Renal pelvis (tissue), 4 donors: Measurements from ENCODE around the gene TOP1. TPM values are rescaled to one million over a fixed set of nuclear protein-coding genes. Genes with fewer than 3 reads are reported as not detected.
A peak's percentile ranks its signal among the peaks of the same experiment; 100 is the strongest.
"Not testable (repeated sequence)": the region's sequence is repeated elsewhere in the genome, so short reads cannot be mapped to it uniquely, and the experiment has no call there.

ENCODE experiments used
- DNase-seq: peaks from one replicate; pipeline ENCODE4 v3.0.0-alpha.2; 2013
- polyA plus RNA-seq, 3 donors: library from polyadenylated mRNA; unstranded; fragments of 120-200 nt; gene quantifications; one replicate each; pipeline ENCODE4 v1.2.1, GENCODE V29; 2013; ENCODE audit not compliant: insufficient read length in 3 of 3

The TOP1 gene
- polyA plus RNA-seq, 3 donors: 97.7 to 115 (median 111) TPM

GRCh38 chr20:41086402-41087324 lies 58.0 kb downstream of the TOP1 start:
- DNase-seq: no peak

GRCh38 chr20:41087325-41087685 lies 58.7 kb downstream of the TOP1 start:
- no peak for DNase-seq

- no peak for DNase-seq
Measured at GRCh38 chr20:41087777-41088176, 59.2 kb downstream of the TOP1 start.

DNA sequence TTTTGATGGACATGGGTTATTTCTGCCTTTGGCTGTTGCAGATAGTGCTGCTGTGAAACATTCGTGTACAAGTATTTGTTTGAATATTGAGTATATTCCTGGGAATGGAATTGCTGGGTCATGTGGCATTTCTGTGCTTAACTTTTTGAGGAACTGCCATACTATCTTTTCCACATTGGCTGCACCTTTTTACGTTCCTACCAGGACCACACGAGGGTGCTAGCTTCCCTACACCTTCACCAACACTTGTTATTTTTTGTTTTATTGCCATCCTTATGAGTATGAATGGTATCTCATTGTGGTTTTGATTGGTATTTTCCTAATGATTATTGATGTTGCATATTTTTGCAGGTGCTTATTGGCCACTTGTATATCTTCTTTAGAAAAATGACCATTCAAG lies 60.9 kb downstream of the TOP1 start:
- no peak for DNase-seq

- no peak for DNase-seq
Measured at GRCh38 chr20:41091927-41092326, 63.3 kb downstream of the TOP1 start.

DNA sequence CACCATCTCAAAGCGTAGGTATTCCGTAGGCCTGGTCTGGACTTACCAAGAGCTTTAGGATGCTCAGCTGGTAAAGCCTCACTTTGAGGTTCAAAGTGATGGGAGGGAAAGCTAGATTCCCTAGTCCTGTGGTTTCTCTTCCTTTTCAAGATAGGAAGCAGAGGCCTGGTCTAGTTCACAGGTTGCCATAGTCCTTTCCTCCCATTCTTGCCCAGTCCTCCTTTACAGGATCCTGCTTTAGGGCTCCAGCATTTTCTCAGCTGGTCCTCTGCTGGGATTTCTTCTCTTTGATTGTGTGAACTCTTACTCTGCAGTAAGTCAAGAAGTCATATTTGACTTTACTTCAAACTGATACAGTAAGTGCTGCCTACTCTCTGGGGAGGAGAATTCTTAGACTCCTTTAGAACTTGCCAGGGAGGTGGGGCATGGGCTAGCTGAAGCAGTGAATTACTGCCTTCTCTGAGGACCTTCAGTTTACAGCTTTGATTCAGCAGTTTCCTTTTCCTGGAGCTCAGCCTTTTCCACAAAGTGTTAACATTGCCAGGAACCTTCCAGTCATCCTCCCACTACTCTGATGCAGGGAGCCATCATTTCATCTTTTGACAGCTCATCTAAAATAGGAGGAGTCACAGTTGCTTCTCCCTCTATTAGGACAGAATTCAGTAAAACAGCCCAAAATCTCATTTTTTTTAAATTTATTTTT lies 65.9 kb downstream of the TOP1 start:
- no peak for DNase-seq

GRCh38 chr20:41095110-41095969 lies 66.7 kb downstream of the TOP1 start:
- DNase-seq: peak; percentile 58

DNA sequence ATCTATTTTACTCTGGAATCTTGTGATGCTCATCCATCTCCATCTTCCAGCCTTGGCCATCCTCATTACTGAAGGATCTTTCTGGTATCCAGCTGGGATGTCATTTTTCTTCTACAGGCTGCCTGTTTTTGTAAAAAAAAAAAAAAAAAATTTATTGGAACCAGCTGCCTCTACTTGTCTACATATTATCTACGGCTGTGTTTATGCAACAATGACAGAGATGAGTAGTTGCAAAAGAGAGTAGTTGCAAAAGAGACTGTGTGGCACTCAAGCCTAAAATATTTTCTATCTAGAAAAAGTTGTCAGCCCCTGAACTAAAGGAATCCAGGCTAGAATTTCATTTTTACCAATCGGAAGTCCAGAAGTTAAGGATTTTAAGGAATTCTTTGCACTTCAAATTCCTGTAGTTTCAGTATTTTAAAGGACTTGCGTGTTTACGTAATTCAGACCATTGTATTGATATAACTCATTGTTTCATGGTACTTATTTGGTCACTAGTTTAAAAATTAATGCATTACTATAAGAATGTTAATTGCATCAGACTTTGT lies 70.2 kb downstream of the TOP1 start:
- DNase-seq: no peak

DNA sequence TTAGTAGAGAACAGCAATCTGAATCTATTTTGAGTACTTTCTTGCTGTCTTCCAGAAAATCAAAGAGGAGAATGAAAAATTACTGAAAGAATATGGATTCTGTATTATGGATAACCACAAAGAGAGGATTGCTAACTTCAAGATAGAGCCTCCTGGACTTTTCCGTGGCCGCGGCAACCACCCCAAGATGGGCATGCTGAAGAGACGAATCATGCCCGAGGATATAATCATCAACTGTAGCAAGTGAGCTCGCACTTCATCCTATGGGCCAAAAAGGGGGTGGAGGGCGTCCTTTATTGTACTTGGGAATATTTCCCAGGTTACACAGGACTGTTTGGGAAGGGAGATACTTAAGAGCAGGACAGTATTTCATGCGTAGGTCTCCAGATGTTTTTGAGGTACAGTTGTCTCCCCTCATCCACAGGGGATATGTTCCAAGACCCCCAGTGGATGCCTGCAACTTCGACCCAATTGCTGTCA lies 71.4 kb downstream of the TOP1 start:
- no peak for DNase-seq

- DNase-seq: no peak
Measured at GRCh38 chr20:41101660-41102059, 73.0 kb downstream of the TOP1 start.

- no peak for DNase-seq
Measured at GRCh38 chr20:41108531-41108930, 79.9 kb downstream of the TOP1 start.

GRCh38 chr20:41110012-41110411 lies 81.4 kb downstream of the TOP1 start:
- no peak for DNase-seq

DNA sequence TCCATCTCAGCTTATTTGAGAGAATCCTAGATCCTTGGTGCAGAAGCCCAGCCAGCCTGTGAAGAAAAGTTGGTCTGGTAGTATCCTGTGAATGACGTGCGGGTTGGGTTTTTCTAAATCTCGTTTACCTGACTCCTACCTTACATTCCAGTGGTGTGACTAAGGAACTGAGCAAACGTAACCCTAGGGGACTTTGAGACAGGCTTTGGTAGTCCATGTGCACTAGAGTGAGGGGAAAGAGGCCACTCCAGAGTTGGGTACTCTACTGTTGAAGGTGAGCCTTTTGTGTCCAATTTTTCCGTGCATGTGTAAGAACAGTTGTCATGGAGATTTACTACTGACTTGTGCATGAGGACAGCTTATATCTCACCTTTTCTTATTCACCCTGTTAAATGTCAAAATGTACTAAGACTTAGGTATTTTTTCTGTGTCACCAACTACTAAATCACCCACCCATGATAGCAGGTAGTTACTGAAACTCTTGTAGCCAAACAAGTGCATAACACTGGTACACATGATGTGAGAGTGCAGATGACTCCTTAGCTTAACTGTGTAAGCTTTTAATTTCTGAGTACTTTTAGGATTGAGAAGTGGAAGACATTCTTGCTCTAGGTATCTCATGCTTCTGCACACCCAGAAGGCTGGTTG lies 82.4 kb downstream of the TOP1 start:
- no peak for DNase-seq

- no peak for DNase-seq
Measured at GRCh38 chr20:41111578-41111951, 82.9 kb downstream of the TOP1 start.

- DNase-seq: no peak
Measured at GRCh38 chr20:41116282-41116956, 87.8 kb downstream of the TOP1 start.

DNA sequence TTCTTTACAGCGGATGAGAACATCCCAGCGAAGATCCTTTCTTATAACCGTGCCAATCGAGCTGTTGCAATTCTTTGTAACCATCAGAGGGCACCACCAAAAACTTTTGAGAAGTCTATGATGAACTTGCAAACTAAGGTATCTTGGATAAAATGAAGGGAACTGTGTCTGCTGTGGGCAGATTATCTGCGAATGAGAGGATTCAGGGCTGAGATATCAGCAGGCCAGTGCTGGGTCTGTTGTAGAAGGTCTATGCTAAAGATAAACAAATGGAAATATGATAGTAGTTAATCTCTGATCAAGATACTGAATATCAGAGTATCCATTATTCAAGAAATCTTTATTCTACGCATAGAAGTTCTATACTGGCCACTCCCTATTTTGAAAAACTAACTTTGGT lies 89.5 kb downstream of the TOP1 start:
- not testable (repeated sequence) for DNase-seq

GRCh38 chr20:41118632-41119031 lies 90.0 kb downstream of the TOP1 start:
- DNase-seq: no peak

DNA sequence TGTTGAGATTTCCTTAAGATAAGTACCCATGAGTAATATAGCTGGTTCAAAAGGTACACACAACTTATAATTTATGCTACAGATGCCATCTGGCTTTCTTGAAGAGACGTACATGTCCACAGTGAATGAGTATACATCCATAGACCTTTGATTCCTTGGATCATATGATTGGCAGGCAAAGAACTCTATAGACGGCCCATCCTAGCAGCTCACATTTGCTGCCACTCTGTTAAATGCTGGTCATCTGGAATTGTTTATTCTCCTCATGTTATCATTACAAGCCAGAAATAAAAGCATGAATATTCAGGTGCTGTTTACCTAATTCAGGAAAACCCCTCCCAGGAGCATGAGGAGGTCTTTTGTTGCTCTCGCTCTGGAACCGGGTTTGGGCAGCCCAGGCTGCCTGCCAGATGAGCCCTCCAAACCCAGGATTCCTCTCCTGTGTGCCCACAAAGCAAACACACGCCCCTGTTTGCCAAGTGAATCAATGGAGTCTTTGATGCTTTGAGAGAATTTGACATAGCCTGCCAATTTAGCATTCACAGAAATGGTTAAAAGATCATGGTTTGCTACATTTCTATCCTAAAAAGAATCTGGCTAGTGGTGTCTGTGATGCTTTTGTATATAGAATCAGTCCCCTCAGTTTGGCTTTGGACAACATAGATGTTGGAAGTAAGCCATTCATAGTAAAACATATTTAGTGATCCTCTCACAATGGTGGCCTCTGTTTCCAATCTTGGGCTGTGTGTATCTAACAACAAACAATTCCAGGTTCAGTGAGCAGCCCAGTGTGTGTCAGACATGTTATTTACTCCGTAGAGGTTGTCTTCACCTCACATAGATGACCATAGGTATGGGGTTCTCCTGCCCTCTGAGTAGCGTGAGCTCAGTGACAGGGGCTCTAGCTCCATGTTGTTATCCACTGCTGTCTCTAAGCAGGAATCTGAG lies 91.3 kb downstream of the TOP1 start:
- DNase-seq: no peak

DNA sequence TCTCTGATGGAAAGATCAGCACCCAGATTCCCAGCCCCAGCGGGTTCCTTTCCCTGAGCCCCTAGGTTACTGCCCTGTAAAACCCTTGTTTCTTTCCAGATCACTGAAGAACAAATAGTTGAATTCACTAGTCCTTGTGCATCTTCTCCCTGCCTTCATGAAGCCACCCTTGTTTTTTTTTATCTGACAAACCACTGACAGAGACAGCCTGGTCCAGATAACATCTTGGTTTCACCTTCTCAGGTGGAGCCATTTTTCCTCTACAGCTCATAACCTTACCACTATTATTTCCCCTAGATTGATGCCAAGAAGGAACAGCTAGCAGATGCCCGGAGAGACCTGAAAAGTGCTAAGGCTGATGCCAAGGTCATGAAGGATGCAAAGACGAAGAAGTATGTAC lies 92.8 kb downstream of the TOP1 start:
- no peak for DNase-seq

- DNase-seq: no peak
Measured at GRCh38 chr20:41123631-41124030, 95.0 kb downstream of the TOP1 start.
